ENCODE data around the gene HBE1. TPM values are rescaled to one million over a fixed set of nuclear protein-coding genes. Genes with fewer than 3 reads are reported as not detected.

The HBE1 gene
- total RNA-seq, 1 donor from 2014 or later, result not detected

DNA sequence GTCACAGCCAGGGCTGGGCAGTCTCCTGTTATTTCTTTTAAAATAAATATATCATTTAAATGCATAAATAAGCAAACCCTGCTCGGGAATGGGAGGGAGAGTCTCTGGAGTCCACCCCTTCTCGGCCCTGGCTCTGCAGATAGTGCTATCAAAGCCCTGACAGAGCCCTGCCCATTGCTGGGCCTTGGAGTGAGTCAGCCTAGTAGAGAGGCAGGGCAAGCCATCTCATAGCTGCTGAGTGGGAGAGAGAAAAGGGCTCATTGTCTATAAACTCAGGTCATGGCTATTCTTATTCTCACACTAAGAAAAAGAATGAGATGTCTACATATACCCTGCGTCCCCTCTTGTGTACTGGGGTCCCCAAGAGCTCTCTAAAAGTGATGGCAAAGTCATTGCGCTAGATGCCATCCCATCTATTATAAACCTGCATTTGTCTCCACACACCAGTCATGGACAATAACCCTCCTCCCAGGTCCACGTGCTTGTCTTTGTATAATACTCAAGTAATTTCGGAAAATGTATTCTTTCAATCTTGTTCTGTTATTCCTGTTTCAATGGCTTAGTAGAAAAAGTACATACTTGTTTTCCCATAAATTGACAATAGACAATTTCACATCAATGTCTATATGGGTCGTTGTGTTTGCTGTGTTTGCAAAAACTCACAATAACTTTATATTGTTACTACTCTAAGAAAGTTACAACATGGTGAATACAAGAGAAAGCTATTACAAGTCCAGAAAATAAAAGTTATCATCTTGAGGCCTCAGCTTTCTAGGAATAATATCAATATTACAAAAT, 18.6 kb upstream of the HBE1 start:
- ATAC-seq (no peak), DNase-seq (no peak)
- H3K27ac ChIP-seq, result no peak overlapping the region
- intact Hi-C loops (cut with DNase I), result no loop called here
- H3K4me1 ChIP-seq, result no peaks in the 10 kb centered on the region
- no peaks in the 10 kb centered on the region for H3K9me3 ChIP-seq
- H3K36me3 ChIP-seq, result no peaks in the 10 kb centered on the region
- H3K27me3 ChIP-seq, result no peaks in the 10 kb centered on the region
- no peak overlapping the region for H3K4me3 ChIP-seq
- TF ChIP-seq, protein P1, sequence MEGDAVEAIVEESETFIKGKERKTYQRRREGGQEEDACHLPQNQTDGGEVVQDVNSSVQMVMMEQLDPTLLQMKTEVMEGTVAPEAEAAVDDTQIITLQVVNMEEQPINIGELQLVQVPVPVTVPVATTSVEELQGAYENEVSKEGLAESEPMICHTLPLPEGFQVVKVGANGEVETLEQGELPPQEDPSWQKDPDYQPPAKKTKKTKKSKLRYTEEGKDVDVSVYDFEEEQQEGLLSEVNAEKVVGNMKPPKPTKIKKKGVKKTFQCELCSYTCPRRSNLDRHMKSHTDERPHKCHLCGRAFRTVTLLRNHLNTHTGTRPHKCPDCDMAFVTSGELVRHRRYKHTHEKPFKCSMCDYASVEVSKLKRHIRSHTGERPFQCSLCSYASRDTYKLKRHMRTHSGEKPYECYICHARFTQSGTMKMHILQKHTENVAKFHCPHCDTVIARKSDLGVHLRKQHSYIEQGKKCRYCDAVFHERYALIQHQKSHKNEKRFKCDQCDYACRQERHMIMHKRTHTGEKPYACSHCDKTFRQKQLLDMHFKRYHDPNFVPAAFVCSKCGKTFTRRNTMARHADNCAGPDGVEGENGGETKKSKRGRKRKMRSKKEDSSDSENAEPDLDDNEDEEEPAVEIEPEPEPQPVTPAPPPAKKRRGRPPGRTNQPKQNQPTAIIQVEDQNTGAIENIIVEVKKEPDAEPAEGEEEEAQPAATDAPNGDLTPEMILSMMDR (IDR thresholded peaks at IDR 0.05), result no peak

- no peaks in the 10 kb centered on the region for H3K36me3 ChIP-seq
- no peaks in the 10 kb centered on the region for H3K27me3 ChIP-seq
- TF ChIP-seq, protein P1 (IDR thresholded peaks at IDR 0.05), result no peak
- ATAC-seq (no peak), DNase-seq (no peak)
- no peak overlapping the region for H3K4me3 ChIP-seq
- H3K27ac ChIP-seq, result no peak overlapping the region
- intact Hi-C loops (cut with DNase I), result no loop called here
- H3K9me3 ChIP-seq, result no peaks in the 10 kb centered on the region
- H3K4me1 ChIP-seq, result no peaks in the 10 kb centered on the region
Observed at GRCh38 chr11:5286901-5287300, 17.2 kb upstream of the HBE1 start.

GRCh38 chr11:5286351-5286750, 16.6 kb upstream of the HBE1 start:
- no peak overlapping the region for H3K27ac ChIP-seq
- no peaks in the 10 kb centered on the region for H3K9me3 ChIP-seq
- intact Hi-C loops (cut with DNase I), result no loop called here
- H3K27me3 ChIP-seq, result no peaks in the 10 kb centered on the region
- no peak for DNase-seq
- H3K36me3 ChIP-seq, result no peaks in the 10 kb centered on the region
- H3K4me3 ChIP-seq, result no peak overlapping the region
- TF ChIP-seq, protein P1 (IDR thresholded peaks at IDR 0.05), result no peak
- no peaks in the 10 kb centered on the region for H3K4me1 ChIP-seq
- no peak for ATAC-seq

- no peak for ATAC-seq
- no peak overlapping the region for H3K4me3 ChIP-seq
- DNase-seq, result no peak
- intact Hi-C loops (cut with DNase I), result no loop called here
- TF ChIP-seq, protein P1 (IDR thresholded peaks at IDR 0.05), result no peak
- H3K4me1 ChIP-seq, result no peaks in the 10 kb centered on the region
- H3K9me3 ChIP-seq, result no peaks in the 10 kb centered on the region
- no peaks in the 10 kb centered on the region for H3K36me3 ChIP-seq
- no peaks in the 10 kb centered on the region for H3K27me3 ChIP-seq
- no peak overlapping the region for H3K27ac ChIP-seq
Observed at GRCh38 chr11:5285703-5286340, 16.1 kb upstream of the HBE1 start.

- Histone ChIP-seq H3K27ac (no peak overlapping the region), H3K9me3 (no peaks in the 10 kb centered on the region), H3K36me3 (no peaks in the 10 kb centered on the region), H3K27me3 (no peaks in the 10 kb centered on the region), H3K4me1 (no peaks in the 10 kb centered on the region), H3K4me3 (no peak overlapping the region)
- DNase-seq (no peak), ATAC-seq (no peak)
- intact Hi-C loops (cut with DNase I), result no loop called here
- TF ChIP-seq, protein P1 (IDR thresholded peaks at IDR 0.05), result no peak
Observed at GRCh38 chr11:5284637-5285036, 14.9 kb upstream of the HBE1 start.
